Right hindlimb (tissue), 1 donor: ENCODE results near the gene M1AP.
A peak's percentile ranks its signal among the peaks of the same experiment; 100 is the strongest.

Experiments used
- DNase-seq: peaks from one replicate; pipeline ENCODE4 v3.0.0-alpha.2; 2018

The M1AP gene

DNA sequence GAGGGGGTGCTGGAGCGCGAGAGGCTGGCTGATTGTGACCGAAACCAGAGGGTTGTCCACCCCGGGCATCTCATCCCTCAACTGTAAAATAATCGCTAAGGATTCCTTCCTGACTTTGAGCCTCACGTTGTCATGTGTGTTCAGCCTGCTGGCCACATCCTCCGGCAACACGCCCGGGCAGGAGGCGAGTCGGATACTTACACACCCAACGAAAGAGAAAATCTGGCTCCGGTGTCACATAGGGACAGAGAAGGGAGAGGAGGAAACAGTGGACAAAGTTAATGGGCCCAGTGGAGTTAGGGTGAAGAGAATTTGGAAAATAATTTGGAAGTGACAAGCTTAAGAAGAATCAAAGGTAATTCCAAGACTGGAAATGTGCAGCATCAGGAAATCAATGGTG lies 131.5 kb downstream of the M1AP start:
- no peak for DNase-seq

DNA sequence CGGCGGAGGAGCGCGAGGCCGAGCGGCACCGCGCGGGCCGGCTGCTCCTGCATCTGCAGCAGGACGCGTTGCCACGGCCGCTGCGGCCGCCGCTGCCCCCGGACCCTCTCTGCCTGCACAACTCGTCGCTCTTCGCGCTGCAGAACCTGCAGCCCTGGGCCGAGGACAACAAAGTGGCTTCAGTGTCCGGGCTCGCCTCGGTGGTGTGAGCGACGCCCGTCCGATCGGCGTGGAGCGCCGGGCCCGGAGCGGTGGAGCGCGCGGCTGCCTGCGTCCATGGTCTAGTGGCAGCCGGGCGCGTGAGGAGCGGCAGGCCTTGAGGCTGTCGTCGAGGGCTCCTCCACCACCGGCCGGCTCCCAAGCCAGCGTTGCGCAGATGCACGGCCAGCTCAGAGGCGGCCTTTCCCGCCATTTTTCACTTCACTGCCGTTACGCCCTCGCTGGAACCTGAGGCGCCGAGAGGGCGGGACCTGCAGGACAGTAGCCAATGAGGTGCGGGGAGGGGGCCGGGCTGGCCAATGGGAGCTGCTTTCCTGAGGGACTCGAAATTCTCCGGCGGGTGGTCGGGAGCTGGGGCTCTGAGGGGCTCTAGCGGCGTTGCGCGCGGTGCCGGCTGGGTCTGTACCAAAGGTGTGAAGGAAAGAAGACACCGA lies 132.0 kb downstream of the M1AP start:
- peak; percentile 80 for DNase-seq

DNA sequence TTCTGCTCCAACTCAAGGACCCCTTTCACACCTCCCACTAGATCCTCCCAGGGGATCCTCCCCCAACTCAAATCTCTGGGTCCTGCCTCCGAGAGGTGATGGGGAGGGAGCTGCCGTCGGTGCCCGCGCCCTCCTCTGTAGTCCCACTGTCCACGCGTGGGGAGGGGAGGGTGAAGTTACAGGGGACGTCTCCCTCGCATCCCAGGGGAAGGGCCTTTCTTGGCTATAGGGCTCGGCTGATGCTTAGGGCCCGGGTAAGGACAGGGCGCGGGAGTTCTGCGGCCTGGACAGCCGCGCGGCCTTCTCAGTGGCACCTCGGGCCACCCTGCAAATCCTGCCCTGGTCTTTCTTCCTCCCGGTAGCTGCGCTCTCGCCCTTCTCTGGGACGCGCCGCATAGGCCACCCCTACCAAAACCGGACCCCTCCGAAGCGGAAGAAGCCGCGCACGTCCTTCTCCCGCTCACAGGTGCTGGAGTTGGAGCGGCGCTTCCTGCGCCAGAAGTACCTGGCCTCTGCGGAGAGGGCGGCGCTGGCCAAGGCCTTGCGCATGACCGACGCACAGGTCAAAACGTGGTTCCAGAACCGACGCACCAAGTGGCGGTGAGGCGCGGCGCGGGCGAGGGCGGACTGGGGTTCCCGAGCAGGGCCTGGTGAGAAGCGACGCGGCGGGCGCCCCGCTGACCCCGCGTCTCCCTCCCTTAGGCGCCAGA lies 132.7 kb downstream of the M1AP start:
- DNase-seq, result no peak

DNA sequence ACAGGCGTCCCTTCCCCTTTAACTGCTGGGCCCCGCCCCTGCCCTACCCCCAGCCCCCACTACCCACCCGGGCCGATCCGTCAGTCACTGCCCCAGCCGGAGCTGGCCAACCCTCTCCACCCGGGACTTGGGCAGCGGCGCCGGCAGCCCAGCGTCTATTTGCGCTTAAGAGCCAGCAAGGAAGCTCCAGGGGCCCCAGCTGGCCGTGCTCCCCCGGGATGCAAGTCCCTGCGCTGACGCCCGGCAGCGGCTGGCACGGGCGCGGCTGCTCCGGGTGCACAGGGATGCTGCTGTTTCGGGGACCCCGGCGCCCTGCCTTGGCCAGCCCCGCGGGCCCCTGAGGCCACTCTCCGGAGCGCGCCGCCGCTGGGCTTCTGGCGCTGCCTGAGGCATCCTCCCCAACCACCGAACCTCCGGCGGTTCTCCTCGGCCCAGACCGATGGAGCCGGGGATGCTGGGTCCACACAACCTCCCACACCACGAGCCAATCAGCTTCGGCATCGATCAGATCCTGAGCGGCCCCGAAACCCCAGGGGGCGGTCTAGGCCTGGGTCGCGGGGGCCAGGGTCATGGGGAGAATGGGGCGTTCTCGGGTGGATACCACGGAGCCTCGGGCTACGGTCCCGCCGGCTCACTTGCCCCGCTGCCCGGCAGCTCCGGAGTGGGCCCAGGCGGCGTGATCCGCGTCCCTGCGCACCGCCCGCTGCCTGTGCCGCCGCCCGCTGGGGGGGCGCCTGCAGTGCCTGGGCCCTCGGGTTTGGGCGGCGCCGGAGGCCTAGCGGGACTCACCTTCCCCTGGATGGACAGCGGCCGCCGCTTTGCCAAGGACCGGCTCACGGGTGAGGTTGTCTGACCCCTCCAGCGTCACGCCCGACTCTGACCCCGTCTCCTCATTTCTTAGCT lies 133.5 kb downstream of the M1AP start, which contains the start of gene TLX2:
TSS of gene TLX2 (plus strand) at position 83 of the 903 bp plus-strand sequence. CDS start at position 440, 357 bp downstream.
- DNase-seq, result no peak

DNA sequence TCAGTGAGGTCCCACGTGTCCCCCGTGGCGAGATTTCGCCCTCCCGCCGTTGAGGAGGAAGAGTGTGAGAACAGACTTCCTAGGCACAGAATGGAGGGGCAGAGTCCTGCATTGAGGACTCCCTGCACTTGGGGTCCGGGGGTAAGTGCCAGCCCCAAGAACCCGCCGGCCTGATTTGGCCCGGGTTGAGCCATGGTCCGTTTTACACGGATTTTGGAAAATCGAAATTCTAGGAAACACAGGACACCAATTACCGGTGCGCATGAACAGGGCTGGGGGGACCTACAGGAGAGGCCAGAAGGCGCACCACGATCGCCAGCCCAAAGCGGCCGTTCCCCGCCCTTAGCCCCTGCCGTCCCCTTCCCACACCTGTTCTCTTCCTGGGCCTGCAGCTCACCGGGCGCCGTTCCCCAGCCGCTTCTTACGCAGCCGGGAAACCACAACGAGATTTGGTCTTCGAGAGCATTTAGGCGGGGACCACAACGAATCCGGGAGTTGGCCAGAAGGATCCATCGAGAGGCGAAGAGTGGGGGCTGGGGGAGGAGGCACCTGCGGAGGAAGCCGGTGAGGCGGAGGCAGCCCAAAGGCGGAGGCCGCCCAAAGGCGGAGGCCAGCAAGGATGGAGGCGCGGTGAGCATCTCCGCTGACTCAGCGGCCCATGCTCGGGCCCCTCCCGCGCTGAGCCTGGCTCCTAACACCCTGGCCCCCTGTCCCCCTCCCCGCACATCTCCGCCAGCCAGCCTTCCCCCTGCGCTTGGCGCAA lies 134.3 kb downstream of the M1AP start:
- no peak for DNase-seq

DNA sequence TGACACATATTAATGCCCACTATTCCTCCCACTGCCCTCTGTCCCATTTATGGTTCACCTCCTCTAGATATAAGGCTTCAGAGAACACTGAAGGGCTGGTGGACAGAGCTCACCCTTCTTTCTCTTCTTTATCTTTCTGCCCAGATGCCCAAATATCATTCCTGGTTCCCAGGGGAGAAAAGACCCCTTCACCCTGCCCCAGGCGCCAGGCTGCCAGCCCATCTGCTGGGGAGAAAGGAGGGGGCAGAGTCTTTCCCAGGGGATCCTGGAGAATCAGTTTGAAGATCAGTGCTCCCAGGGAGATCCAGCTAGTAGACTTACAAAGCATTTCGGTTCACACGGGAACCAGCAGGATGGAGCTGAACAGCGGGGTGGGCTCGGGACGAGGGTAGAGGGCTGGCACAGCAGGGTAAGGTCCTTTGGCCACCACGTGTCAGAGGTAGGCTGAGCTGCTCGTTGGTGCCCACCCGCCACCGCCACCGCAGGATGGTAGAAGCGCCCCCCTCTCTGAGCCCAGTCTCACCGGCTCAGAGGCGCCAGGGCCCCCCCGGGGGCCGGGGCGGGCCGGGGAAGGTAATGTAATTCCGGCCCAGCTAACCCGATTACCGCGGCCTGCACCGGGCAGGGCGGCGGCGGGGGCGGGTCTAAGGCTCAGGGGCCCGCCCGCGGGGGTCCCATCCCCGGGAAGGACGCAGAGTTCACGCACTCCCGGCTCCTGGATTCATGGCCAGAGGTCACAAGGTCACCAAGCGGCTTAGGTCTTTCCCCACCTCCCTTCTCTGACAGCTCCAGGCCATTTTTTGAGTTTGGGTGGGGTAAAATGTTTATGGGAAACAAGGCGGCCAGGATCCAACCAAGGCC lies 135.2 kb downstream of the M1AP start:
- DNase-seq, result no peak

DNA sequence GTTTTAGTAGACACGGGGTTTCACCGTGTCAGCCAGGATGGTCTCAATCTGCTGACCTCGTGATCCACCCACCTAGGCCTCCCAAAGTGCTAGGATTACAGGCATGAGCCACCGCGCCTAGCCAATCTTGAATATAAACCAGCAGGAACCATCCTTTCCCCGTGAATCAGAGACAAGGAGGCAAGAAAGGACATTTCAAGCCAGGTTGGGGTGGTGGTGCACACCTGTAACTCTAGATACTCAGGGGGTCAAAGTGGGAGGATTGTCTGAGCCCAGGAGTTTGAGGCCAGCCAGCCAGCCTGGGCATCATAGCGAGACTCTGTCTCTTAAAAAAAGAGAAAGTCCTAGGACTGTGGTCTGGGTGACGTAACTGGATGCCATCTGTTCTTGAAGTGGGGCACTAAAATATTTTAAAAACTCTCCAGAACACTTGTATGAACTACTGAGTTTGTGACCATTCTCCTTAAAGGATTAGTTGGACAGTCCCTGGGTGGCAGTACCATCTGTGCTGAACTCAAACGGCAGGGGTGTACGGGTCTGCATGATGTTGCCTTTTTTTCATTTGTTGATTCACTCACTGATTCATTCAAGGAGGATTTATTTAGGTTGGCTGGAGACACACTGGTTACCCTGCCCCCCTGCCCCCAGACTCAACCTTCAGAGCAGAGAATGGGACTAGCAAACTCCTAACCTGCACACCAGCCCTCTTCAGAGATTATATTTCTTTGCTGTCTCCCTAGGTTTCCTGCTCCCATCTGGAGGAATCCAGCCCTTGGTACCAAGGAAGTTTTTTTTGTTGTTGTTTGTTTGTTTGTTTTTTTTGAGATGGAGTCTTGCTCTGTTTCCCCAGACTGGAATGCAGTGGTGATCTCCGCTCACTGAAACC lies 136.8 kb downstream of the M1AP start:
- DNase-seq, result no peak

DNA sequence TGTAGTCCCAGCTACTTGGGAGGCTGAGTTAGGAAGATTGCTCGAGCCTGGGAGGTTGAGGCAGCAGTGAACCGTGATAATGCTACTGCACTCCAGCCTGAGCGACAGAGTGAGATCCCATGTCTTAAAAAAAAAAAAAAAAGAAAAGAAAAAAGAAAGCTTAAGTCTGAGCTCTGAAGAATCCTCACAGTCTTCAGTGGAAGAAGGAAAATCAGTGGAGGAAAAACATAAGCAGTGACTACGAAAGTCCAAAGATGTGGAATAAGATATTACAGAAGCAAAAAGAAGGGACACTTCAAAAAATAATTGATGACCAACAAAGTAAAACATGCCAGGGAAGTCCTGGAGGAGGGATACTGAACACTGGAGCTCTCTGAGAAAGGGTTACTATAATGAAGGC lies 137.9 kb downstream of the M1AP start:
- no peak for DNase-seq

DNA sequence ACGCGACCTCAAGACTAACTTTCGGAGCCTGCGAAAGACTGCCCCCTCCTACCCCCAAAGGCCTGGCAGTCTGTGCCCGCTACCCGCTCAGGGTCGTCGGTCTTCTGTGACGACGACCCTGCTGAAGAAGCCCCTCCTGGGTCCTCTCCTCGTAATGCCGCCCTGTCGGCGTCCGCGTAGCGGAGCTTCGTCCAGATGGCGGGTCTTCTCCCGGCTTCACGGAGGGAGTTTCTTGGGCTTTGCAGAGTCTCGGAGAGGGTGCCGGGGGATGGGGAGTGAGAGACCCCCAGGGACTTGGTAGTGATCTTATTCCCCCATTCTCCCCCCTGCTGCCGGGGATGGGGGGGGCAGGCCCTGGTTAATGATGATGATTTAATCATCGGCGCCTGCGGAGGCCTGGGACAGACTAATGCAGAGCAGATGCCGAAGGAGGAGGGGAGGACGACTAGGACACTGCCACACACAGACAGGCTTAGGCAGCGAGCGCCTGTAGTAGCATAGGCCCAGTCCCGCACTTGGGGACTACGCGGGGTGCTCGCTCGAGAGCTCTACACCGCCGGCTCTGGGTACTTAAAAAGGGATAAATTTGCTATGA lies 140.1 kb downstream of the M1AP start:
- DNase-seq, result peak; percentile 57
